CD4-positive, alpha-beta T cell treated with Interleukin-17A for 4 hours (primary cell): ENCODE results near the gene EPB42.
A peak's percentile ranks its signal among the peaks of the same experiment; 100 is the strongest.
"Not testable (repeated sequence)": the region's sequence is repeated elsewhere in the genome, so short reads cannot be mapped to it uniquely, and the experiment has no call there.

Experiments used
- DNase-seq: peaks from one replicate; pipeline ENCODE4 v3.0.0-alpha.2; 2020; ENCODE audit warnings: mixed read lengths

EPB42 gene

GRCh38 chr15:43211224-43211735, 9.5 kb downstream of the EPB42 start:
- no peak for DNase-seq

DNA sequence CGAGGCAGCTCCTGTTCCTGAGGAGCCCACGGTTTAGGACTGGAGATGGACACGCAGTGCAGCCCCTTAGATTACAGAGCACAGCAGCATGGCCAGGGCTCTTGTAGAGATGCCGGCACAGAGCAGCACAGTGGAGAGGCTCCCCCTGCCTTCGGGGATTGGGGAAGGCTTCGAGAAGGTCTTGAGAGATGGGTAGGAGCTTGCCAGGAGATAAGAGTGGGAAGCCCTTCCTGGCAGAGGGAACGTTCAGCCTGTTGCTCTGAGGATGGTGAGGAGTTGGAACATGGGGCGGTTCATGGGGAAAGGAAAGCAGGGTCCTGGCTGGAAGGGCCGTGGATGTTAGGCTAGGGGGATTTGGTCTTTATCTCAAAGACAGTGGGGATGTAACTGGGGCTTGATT, 10.0 kb downstream of the EPB42 start:
- DNase-seq = no peak

- no peak for DNase-seq
Observed at GRCh38 chr15:43210172-43210745, 10.6 kb downstream of the EPB42 start.

GRCh38 chr15:43209059-43209824, 11.6 kb downstream of the EPB42 start:
- DNase-seq = no peak

GRCh38 chr15:43208052-43209002, 12.5 kb downstream of the EPB42 start:
- DNase-seq = no peak

DNA sequence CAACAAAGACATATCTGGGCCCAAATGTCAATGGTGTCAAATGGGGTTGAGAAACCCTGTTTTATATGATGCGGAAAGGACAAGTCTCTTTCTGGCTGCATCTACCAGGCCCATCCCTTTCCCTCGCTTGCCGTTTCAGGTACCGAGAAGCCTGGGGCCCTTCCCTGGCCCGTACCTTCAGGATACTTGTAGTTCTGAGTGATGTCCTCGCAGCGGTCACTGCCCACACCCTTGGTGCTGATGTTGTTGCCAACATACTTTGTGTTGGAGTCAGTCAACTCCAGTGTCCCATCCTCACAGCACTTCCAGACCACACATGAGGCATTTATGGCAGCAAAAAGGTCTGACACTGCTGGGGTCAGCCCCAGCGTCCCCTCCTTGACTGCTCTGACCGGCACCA, 13.8 kb downstream of the EPB42 start:
- no peak for DNase-seq

DNA sequence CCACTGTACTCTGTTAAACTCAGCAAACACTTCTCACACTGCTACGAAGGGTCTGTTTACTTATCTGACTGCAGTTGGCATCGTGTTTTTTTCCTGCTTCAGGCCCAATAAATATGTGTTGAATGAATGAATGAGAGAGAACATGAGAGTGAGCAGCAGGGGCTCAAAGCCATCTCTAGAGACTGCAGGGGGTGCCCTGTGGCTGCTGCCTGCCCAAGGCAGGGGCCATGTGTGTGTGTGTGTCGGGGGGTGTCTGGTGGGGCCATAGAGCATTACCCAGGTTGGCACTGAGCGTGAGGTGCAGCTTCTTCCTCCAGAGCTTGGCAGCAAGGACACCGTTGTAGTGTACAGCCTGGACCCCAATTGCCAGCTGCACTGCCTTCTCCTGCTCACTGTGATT, 14.8 kb downstream of the EPB42 start:
- no peak for DNase-seq

DNA sequence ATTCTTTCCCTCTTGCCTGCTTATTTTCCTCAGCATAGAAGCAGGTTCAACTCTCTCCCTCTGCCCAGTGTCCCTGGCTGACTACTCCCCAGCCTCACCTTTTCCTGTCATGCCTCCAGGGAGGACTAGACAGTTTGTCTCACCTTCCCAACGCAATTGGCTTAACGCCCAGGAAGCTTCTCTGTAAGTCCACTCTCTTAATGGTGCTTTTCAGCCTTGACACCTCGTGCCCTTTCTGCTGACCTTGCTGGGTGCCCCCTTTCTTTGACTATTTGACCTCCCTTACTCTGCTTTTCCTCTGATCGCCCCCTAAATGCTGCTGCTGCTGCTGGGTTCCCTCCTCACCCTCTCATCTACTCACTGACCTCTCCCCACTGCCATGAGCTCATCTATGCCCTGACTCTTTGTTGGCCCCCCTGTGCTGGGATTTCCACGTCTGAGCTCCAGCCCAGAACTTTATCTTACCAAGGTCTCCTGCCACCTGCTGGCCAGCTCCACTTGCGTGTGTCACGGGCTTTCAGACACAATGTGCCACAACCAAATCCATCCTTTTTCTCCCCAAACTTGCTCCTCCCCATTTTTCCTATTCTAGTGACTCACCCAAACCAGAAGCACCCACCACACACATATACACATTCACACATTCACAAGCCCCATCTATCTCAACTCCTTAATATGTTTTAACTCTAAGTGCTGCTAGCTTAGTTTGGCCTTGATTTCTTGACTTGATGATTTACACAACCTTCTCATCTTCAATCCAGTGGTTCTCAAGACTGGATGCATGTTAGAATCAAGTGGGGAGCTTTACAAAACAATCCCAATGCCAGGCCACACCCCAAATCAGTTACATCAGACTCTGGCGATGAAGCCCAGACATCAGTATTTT, 16.6 kb downstream of the EPB42 start:
- DNase-seq = peak; percentile 57

DNA sequence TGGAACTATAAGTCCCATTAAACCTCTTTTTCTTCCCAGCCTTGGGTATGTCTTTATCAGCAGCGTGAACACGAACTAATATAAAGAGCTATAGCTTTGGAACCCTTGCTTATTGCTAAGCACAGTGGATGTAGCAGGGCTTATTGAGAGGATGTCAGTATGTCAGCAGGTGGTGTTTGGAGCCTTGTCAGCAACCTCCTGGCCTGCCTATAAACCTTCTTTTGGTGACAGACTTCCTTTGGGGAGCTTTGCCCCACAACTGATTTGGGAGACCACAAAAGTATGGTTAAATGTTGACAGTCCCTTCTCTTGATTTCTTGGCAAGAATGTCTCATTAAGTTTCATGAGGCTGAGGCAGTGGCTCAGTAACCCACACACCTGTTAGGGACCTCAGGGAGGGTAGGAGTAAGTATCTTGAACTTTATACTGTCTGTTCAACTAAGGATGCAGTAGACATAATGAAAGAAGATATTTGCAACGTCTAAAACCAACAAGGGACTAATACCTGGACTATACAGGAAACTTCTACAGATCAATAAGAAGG, 20.8 kb downstream of the EPB42 start:
- DNase-seq = no peak

GRCh38 chr15:43198992-43199391, 21.8 kb downstream of the EPB42 start:
- no peak for DNase-seq

DNA sequence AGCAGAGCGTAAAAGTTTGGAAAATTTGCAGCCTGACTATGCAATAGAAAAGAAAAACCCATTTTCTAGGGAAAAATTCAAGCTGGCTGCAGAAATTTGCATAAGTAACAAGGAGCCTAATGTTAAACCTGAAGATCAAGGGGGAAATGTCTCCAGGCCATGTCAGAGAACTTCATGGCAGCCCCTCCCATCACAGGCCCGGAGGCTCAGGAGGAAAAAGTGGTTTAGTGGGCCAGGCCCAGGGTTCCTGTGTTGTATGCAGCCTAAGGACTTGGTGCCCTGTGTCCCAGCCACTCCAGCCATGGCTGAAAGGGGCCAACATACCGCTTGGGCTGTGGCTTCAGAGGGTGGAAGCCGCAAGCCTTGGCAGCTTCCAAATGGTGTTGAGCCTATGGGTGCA, 22.3 kb downstream of the EPB42 start:
- DNase-seq = not testable (repeated sequence)

DNA sequence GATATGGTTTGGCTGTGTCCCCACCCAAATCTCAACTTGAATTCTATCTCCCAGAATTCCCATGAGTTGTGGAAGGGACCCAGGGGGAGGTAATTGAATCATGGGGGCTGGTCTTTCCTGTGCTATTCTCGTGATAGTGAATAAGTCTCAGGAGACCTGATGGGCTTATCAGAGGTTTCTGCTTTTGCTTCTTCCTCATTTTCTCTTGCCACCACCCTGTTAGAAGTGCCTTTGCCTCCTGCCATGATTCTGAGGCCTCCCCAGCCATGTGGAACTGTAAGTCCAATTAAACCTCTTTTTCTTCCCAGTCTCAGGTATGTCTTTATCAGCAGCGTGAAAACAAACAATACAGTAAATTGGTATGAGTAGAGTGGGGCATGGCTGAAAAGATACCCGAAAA, 23.0 kb downstream of the EPB42 start:
- DNase-seq = not testable (repeated sequence)

GRCh38 chr15:43196760-43197548, 23.9 kb downstream of the EPB42 start:
- no peak for DNase-seq

DNA sequence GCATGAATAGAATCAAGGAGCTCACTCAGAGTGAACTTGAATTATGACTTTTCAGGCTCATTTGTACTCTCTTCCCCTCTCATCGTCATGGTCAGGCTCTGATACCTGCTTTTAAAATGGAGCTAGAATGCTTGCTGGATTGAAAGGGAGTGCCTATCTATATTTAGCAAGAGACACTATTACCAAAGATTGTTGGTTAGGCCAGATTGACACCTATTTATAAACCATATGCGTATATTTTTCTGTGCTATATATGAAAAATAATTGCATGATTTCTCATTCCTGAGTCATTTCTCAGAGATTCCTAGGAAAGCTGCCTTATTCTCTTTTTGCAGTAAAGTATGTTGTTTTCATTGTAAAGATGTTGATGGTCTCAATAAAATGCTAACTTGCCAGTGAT, 26.0 kb downstream of the EPB42 start:
- no peak for DNase-seq

DNA sequence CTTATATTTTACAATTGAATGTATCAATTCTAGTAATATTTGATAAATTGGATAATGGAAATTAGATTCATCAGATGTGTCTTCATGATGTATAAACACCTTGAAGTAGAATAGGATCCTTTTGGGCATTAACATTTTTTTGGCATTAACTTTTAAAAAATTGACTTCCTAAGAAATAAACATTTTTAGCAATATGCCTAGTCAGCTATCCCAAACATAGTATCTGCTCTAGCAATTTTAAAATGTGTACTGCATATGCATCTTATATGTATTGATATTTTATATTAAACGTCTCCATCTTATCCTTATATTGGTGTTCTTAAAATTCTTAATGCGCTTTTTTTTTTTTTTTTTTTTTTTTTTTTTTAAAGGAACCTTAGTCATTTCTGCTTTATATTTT, 27.1 kb downstream of the EPB42 start:
- no peak for DNase-seq

GRCh38 chr15:43190178-43190577, 30.6 kb downstream of the EPB42 start:
- no peak for DNase-seq

DNA sequence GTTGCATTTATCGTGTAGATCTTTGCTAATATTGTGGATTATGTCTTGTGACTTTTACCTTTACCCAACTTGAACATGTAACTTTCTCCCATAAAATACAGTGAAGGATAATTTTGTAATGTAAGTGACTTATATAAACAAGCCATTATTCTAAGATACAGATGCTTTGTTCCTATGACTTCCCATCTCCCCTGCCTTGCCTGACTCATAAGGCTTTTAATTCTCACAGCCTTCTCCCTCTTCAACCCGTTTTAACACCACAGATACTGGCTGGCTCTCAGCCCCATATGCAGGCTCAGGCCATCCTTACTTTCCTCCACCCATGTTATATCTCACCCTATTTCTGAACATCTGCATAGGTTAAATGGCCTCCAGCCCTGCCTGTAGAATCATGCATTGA, 31.5 kb downstream of the EPB42 start:
- no peak for DNase-seq

DNA sequence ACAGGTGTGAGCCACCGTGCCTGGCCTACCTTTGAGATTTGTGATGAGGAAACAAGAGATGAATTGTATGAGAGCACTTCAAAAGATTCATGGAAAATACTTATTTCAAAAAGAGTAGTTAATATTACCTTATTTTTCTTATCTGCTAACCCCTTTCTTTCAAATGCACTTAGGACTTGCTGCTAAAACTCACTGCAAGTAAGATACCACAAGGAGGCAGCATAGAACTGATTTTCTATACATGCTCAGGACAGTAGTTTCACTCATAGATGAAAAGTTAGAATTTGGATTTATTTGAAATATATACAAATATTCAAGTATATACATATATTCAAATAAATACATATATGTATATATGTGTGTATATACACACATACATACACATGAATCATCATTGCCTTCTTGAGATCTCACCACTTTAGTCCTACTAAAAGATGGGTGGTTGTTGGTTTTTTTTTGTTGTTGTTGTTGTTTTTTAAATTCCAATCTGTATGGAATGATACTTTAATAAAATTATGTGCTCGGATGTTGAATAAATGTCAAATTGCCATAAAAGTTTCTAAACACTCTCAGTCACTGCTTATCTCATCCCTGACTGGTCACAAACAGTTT, 33.2 kb downstream of the EPB42 start:
- no peak for DNase-seq

DNA sequence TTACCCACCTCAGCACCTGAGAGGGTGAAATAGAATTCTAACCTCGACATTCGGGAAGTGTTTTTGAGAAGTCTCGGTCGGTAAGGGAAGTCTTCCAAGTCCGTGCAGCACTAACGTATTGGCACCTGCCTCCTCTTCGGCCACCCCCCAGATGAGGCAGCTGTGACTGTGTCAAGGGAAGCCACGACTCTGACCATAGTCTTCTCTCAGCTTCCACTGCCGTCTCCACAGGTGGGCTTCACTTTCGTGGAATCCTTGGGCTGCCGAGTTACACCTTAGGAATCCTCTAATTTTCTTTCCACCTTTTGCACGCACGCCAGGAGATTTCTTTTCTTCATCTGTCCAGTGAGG, 34.8 kb downstream of the EPB42 start:
- DNase-seq = no peak

DNA sequence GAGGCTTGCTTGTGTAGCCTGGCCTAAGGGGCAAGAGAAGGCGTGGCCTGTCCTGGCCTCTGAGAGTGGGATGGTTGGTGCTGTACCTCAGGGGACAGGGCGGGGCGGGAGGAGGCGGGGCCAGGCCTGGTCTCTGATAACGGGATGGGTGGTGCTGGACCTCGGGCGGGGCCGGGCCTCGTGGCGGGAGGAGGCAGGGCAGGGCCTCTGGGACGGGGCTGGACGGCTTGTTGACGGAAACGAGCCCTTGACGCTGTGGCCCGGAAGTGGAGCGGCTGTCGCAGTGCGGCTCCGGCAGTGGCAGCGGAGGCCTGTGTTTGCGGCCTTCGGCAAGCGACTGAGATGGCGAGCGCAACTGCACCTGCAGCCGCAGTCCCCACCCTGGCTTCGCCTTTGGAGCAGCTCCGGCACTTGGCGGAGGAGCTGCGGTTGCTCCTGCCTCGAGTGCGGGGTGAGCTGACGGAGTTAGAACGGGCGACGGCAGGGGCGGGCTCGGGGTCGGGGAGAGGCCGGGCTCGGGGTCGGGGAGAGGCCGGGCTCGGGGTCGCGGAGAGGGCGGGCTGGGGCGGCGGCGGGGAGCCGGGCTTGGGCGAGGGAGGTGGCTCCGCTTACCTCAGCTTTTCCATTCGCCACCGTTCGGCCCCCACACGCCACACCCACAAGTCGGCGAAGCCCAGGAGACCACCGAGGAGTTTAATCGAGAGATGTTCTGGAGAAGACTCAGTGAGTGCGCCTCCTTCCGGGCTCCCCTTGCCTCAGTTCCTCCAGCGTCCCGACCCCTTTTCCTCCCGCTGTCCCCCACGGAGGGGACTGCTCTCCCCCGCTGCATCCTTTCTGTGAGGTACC, 35.4 kb downstream of the EPB42 start, which contains the start of gene CCNDBP1:
CCNDBP1 (plus strand) TSS at position 247 of the 846 bp plus-strand sequence; CDS start at position 343, 96 bp downstream.
- DNase-seq = peak; percentile 92
